AG10803 (cell line): ENCODE data around the gene ZNF524.

ENCODE experiments used
- DNase-seq: peaks from one replicate; pipeline ENCODE4 v3.0.0; 2010; ENCODE audit warnings: low read depth
- H3K4me3 ChIP-seq: 2 replicates; pipeline ENCODE4 v1.5.1; 2011; ENCODE audit warnings: mild to moderate bottlenecking, low read length, control low read depth
- TF ChIP-seq, protein P1 (sequence below): conservative IDR thresholded peaks from 2 replicates; pipeline ENCODE4 v1.5.1; 2011; ENCODE audit warnings: mild to moderate bottlenecking, low read length, control low read depth, inconsistent platforms

Gene ZNF524

DNA sequence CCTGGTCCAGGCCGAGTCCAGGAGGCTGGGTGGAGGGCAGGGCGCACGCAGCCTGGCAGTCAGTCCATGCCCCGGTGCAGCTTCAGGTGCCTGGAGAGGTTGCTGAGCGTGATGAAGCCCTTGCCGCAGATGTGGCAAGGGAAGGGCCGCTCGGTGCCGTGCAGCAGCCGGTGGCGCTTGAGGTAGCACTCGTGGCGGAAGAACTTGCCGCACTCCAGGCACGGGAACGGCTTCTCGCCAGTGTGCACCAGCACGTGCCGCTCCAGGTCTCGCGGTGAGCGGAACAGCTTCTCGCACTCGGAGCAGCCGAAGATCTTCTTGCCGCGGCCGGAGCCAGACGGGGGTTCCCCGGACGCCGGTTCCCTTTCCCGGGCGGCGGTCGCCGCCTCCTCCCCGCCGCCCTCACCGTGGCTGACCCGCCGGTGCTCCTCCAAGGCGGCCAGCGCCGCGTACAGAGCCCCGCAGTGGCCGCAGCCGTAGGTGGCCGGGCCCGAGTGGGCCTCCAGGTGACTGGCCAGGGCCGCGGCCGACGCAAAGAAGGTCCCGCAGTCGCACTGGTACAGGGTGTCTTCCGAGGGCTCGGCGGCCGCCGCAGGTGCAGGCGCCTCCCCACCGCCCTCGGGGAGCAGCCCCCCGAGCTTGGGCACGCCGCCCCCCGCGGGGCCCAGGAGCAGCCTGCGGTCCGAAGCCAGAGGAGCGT is 7.5 kb upstream of the ZNF524 start:
- DNase-seq = no peak
- TF ChIP-seq, protein P1, sequence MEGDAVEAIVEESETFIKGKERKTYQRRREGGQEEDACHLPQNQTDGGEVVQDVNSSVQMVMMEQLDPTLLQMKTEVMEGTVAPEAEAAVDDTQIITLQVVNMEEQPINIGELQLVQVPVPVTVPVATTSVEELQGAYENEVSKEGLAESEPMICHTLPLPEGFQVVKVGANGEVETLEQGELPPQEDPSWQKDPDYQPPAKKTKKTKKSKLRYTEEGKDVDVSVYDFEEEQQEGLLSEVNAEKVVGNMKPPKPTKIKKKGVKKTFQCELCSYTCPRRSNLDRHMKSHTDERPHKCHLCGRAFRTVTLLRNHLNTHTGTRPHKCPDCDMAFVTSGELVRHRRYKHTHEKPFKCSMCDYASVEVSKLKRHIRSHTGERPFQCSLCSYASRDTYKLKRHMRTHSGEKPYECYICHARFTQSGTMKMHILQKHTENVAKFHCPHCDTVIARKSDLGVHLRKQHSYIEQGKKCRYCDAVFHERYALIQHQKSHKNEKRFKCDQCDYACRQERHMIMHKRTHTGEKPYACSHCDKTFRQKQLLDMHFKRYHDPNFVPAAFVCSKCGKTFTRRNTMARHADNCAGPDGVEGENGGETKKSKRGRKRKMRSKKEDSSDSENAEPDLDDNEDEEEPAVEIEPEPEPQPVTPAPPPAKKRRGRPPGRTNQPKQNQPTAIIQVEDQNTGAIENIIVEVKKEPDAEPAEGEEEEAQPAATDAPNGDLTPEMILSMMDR = no peak
- H3K4me3 ChIP-seq = no peak overlapping the region

DNA sequence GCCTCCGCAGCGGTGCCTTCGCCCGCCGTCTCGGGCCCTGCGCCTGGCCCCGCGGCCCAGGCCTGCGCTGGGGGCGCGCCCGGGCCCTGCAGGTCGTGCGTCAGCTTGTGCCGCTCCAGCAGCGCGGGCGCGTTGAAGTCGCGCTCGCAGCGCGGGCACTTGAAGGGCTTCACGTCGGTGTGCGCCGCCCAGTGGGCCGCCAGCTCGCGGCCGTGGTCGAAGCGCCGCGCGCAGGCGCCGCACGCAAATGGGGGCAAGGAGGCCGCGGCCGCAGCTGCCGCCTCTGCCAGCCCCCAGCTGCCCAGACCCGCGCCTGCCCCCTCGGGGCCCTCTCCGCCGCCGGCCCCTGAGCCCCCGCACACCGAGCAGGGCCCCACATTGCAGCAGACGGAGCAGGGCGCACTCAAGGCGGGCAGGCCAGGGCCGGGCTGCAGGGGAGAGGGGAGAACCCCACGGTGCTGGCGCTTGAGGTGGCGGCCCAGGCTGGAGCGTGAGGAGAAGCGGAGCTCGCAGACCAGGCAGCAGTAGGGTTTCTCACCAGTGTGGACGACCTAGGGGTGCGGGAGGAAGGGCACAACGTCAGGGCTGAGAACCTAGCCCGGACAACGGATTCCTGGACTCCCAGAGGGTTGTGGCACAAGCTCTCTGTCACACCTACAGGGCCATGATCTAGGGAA is 6.9 kb upstream of the ZNF524 start:
- no peak for DNase-seq
- no peak overlapping the region for H3K4me3 ChIP-seq
- TF ChIP-seq, protein P1 = no peak

DNA sequence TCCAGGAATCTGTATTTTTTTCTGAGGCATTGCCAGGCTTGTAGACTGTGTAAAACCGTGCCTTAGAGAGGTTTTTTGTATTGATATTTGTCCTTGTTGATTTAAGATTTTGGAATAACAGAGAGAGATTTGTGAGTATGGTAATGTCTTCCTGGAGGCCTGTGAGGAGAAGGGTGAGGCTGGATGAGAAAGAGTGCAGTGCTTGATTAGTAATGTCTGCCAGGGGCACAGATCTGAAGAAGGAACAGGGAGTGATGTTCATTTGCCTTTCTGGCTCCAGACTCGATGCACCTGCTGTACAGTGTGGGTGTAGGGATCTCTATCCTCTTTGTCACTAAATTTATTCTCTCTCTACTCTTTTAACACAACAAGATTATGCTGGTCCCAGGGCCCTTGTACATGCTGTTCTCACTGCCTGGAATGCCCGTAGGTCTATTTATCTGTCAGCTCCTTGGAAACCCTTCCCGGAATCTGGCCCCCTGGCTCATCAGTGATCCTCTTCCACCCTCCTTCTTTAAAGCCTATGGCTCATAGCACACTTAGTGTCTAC is 5.0 kb upstream of the ZNF524 start:
- DNase-seq = no peak
- H3K4me3 ChIP-seq = no peak overlapping the region
- TF ChIP-seq, protein P1 = no peak

DNA sequence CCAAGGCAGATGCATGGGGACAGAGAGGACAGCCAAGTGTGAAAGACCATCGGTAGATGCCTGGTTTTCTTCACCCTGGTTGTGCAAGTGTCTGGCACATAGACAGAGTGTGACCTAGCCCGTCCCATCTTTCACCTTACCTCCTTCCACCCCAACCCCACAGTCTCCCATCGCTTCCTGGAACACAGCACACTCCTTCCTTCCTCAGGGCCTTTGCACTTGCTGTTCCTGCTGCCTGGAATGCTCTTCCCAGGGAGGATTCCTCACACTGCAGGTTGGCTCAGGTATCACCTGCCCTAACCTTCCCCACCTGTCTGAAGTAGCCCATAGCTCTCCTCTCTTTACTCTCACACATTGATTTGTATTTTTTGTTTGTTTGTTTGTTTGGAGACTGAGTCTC is 3.8 kb upstream of the ZNF524 start:
- TF ChIP-seq, protein P1 = no peak
- DNase-seq = no peak
- H3K4me3 ChIP-seq = no peak overlapping the region

DNA sequence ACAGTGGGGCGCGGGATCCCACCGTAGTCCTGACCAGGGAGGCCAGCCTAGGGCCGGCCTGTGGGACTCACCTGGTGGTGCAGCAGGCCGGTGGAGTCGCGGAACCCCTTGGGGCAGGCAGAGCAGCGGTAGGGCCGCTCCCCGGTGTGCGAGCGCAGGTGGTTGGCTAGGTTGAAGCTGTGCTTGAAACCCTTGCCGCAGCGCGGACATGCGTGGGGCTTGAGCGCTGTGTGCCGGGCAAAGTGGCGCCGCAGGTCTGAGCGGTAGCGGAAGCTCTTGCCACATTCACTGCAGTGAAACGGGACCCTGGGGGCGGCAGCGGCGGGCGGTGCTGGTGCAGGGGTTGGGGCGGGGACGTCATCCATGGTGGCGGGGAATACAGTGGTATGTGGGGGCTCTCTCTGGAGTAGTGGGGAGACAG is 2.6 kb upstream of the ZNF524 start:
- no peak overlapping the region for H3K4me3 ChIP-seq
- TF ChIP-seq, protein P1 = no peak
- DNase-seq = no peak

DNA sequence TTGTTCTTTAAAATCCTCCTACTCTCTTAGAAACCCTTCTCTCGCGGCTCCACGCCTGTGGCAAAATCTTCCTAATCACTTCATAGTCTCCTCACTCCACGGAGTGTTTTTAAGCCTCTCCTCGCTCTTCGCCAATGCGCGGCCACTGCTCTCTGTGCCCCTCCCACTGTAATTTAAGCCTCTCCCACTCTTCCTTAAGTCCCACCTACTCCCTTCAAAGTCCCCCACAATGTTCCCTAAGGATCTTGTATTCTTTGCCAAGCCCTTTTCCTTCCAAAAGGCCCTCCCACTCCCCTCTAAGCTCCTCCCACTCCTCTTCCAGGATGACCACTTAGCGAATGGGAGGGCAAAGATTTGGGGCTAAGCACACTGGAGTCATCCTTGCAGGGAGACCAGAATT is 2.1 kb upstream of the ZNF524 start:
- TF ChIP-seq, protein P1 = no peak
- no peak overlapping the region for H3K4me3 ChIP-seq
- DNase-seq = no peak
